ENCODE results near the gene FXN. TPM values are rescaled to one million over a fixed set of nuclear protein-coding genes. Genes with fewer than 3 reads are reported as not detected.
A peak's percentile ranks its signal among the peaks of the same experiment; 100 is the strongest.

FXN gene
- total RNA-seq, 1 experiment from 2014 or later = 12.0 TPM

GRCh38 chr9:69030851-69031645 lies 4.5 kb upstream of the FXN start:
- peaks cover 10% of the 10 kb centered on the region; the same call in 1 of the 2 replicates for H3F3A ChIP-seq (ENCODE audit: insufficient read depth, low read depth)
- H4K20me1 ChIP-seq (ENCODE audit: insufficient read depth) = no peaks in the 10 kb centered on the region
- peaks cover 1% of the 10 kb centered on the region for H3K79me2 ChIP-seq (ENCODE audit: low read depth)
- H3K27me3 ChIP-seq (ENCODE audit: insufficient read depth, low read depth) = 0 out of 2 replicates have a peak, but pooled peaks cover 5% of the 10 kb centered on the region
- H3K4me1 ChIP-seq (replicated peaks; ENCODE audit: insufficient read depth) = 0 out of 2 replicates have a peak, but pooled peaks cover 5% of the 10 kb centered on the region
- BruUV-seq (replicated peaks) = no TSS peak
- no peaks in the 10 kb centered on the region for H3K9me3 ChIP-seq (ENCODE audit: insufficient read depth, low read depth)
- intact Hi-C loops (cut with micrococcal nuclease; ENCODE audit: unreplicated experiment) = loop anchor here (10.0 kb wide), 1 partner anchor 354 kb away; no protein-coding TSS in a partner anchor
- no peak for DNase-seq
- no peak overlapping the region for H3K4me3 ChIP-seq
- H3K4me2 ChIP-seq = no peak overlapping the region
- POLR2A ChIA-PET (ENCODE audit: unreplicated experiment) = interaction anchor here (0.5 kb wide), 1 partner anchor 615 kb away, joined by 3 read pairs; no protein-coding TSS in a partner anchor
- H3K9me2 ChIP-seq (ENCODE audit: insufficient read depth) = no peaks in the 10 kb centered on the region
- no peak overlapping the region for H2AFZ ChIP-seq
- H3K36me3 ChIP-seq (ENCODE audit: low read depth) = no peaks in the 10 kb centered on the region
- H3K27ac ChIP-seq = no peak overlapping the region
- TF ChIP-seq EZH2 (IDR thresholded peaks at IDR 0.05; ENCODE audit: low read depth) = no peak
- no peak for TF ChIP-seq CTCF (conservative IDR thresholded peaks at IDR 0.05)
- CTCF ChIA-PET = no interaction called here

DNA sequence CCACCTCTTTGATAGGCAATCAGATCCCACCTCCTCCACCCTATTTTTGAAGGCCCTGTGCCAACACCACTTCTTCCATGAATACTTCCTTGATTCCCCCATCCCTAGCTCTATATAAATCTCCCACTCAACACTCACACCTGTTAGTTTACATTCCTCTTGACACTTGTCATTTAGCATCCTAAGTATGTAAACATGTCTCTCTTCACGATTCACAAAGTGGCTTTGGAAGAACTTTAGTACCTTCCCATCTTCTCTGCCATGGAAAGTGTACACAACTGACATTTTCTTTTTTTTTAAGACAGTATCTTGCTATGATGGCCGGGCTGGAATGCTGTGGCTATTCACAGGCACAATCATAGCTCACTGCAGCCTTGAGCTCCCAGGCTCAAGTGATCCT lies 1.5 kb upstream of the FXN start:
- TF ChIP-seq CTCF (conservative IDR thresholded peaks at IDR 0.05) = no peak
- TF ChIP-seq EZH2 (IDR thresholded peaks at IDR 0.05; ENCODE audit: low read depth) = no peak
- no peaks in the 10 kb centered on the region for H4K20me1 ChIP-seq (ENCODE audit: insufficient read depth)
- no peaks in the 10 kb centered on the region for H3K9me3 ChIP-seq (ENCODE audit: insufficient read depth, low read depth)
- H3K4me2 ChIP-seq = no peak overlapping the region
- ChIA-PET CTCF (interaction anchor here (0.7 kb wide), 1 partner anchor 479 kb away, joined by 3 read pairs; no protein-coding TSS in a partner anchor), POLR2A (ENCODE audit: unreplicated experiment) (interaction anchor here (0.7 kb wide), 1 partner anchor 190 kb away, joined by 5 read pairs; no protein-coding TSS in a partner anchor)
- DNase-seq = peak in 1 of 2 experiments; percentile 74
- no peak overlapping the region for H2AFZ ChIP-seq
- no peak overlapping the region for H3K27ac ChIP-seq
- H3F3A ChIP-seq (ENCODE audit: insufficient read depth, low read depth) = peaks cover 10% of the 10 kb centered on the region; the same call in 1 of the 2 replicates
- intact Hi-C loops (cut with micrococcal nuclease; ENCODE audit: unreplicated experiment) = loop anchor here (10.0 kb wide), 1 partner anchor 351 kb away; no protein-coding TSS in a partner anchor
- H3K4me3 ChIP-seq = no peak overlapping the region
- no TSS peak for BruUV-seq (replicated peaks)
- peaks cover 27% of the 10 kb centered on the region for H3K79me2 ChIP-seq (ENCODE audit: low read depth)
- H3K36me3 ChIP-seq (ENCODE audit: low read depth) = no peaks in the 10 kb centered on the region
- 0 out of 2 replicates have a peak, but pooled peaks cover 3% of the 10 kb centered on the region for H3K27me3 ChIP-seq (ENCODE audit: insufficient read depth, low read depth)
- H3K9me2 ChIP-seq (ENCODE audit: insufficient read depth) = no peaks in the 10 kb centered on the region
- 0 out of 2 replicates have a peak, but pooled peaks cover 10% of the 10 kb centered on the region for H3K4me1 ChIP-seq (replicated peaks; ENCODE audit: insufficient read depth)

DNA sequence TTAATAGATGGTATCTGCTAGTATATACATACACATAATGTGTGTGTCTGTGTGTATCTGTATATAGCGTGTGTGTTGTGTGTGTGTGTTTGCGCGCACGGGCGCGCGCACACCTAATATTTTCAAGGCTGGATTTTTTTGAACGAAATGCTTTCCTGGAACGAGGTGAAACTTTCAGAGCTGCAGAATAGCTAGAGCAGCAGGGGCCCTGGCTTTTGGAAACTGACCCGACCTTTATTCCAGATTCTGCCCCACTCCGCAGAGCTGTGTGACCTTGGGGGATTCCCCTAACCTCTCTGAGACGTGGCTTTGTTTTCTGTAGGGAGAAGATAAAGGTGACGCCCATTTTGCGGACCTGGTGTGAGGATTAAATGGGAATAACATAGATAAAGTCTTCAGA lies 757 bp downstream of the FXN start:
- H3K4me1 ChIP-seq (replicated peaks; ENCODE audit: insufficient read depth) = 0 out of 2 replicates have a peak, but pooled peaks cover 10% of the 10 kb centered on the region
- H3K9me3 ChIP-seq (ENCODE audit: insufficient read depth, low read depth) = no peaks in the 10 kb centered on the region
- H3K36me3 ChIP-seq (ENCODE audit: low read depth) = no peaks in the 10 kb centered on the region
- ChIA-PET POLR2A (ENCODE audit: unreplicated experiment) (interaction anchor here (0.6 kb wide), 1 partner anchor 157 kb away, joined by 18 read pairs; no protein-coding TSS in a partner anchor), CTCF (interaction anchor here (0.6 to 1.4 kb wide), 6 partner anchors 10 to 350 kb away, joined by 3 to 14 read pairs (median 6); no protein-coding TSS in a partner anchor)
- peaks cover 10% of the 10 kb centered on the region; the same call in 1 of the 2 replicates for H3F3A ChIP-seq (ENCODE audit: insufficient read depth, low read depth)
- H3K4me3 ChIP-seq = peak overlapping the region; percentile 93
- H3K9me2 ChIP-seq (ENCODE audit: insufficient read depth) = no peaks in the 10 kb centered on the region
- TF ChIP-seq CTCF (conservative IDR thresholded peaks at IDR 0.05) (no peak), EZH2 (IDR thresholded peaks at IDR 0.05; ENCODE audit: low read depth) (no peak)
- peaks cover 33% of the 10 kb centered on the region for H3K79me2 ChIP-seq (ENCODE audit: low read depth)
- H3K4me2 ChIP-seq = peak overlapping the region; percentile 96
- peak overlapping the region; percentile 100 for H2AFZ ChIP-seq
- H3K27ac ChIP-seq = 0 out of 2 replicates have a peak overlapping the region, but pooled peaks have one; percentile 21
- no peaks in the 10 kb centered on the region for H3K27me3 ChIP-seq (ENCODE audit: insufficient read depth, low read depth)
- no peaks in the 10 kb centered on the region for H4K20me1 ChIP-seq (ENCODE audit: insufficient read depth)
- intact Hi-C loops (cut with micrococcal nuclease; ENCODE audit: unreplicated experiment) = loop anchor here (1.0 to 10.0 kb wide), 4 partner anchors 86 to 376 kb away; no protein-coding TSS in a partner anchor
- no peak for DNase-seq
- BruUV-seq (replicated peaks) = TSS peak; percentile 64

Measured in PC-9 (cell line).